ENCODE measurements around the gene FGF21.

The FGF21 gene

DNA sequence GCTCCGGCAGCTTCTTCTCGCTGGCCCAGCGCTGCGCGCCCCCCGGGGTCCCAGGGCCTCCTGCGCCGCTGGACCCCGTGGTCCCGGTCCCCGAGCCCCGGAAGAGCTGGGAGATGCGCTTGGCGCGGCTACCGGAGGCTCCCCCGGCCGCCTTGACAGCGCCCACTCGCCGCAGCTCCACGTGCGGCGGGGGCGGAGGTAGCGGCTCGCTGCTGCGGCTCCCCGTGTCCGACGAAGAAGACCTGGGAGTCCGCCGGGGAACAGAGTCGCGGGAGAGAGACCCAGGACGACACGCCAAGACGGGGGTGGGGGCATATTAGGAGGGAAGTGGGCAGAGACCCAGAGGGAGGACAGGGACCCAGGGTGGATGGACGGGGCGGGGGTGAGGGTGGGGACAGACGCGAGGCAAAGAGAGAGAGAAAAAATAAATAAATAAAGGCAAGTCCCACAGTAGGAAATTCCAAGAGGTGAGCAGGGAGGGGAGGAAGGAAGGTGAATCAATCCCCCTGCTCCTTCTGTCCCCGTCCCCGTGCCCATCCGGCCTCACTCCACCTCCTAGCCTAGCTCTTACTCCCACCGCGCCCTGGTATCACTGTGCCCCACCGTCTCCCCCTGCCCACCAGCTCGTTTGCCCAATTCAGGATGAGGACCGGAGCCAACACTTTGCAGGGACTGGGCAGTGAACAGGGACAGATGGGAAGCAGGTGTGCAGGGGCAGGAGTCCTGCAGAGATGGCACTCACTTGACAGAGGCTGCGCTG, 15.7 kb upstream of the FGF21 start:
- Histone ChIP-seq H3K9me3 (ENCODE audit: insufficient read depth, low read length) (no peaks in the 10 kb centered on the region), H3K9ac (ENCODE audit: low read length) (no peak overlapping the region), H3K4me1 (ENCODE audit: low read length) (no peaks in the 10 kb centered on the region), H3K79me2 (ENCODE audit: low read length) (no peaks in the 10 kb centered on the region), H3K4me3 (ENCODE audit: low read length) (no peak overlapping the region), H3K27me3 (ENCODE audit: low read depth, low read length) (no peaks in the 10 kb centered on the region), H3K36me3 (replicated peaks; ENCODE audit: low read depth, low read length) (no peaks in the 10 kb centered on the region), H3K27ac (ENCODE audit: low read length) (no peak overlapping the region), H2AFZ (ENCODE audit: low read depth, low read length) (no peak overlapping the region), H3K4me2 (ENCODE audit: low read length) (no peak overlapping the region), H4K20me1 (ENCODE audit: insufficient read depth, low read length) (no peaks in the 10 kb centered on the region)
- TF ChIP-seq EZH2phosphoT487 (IDR thresholded peaks at IDR 0.05; ENCODE audit: low read depth) (no peak), CTCF (IDR thresholded peaks at IDR 0.05; ENCODE audit: low read depth, low read length) (no peak)

DNA sequence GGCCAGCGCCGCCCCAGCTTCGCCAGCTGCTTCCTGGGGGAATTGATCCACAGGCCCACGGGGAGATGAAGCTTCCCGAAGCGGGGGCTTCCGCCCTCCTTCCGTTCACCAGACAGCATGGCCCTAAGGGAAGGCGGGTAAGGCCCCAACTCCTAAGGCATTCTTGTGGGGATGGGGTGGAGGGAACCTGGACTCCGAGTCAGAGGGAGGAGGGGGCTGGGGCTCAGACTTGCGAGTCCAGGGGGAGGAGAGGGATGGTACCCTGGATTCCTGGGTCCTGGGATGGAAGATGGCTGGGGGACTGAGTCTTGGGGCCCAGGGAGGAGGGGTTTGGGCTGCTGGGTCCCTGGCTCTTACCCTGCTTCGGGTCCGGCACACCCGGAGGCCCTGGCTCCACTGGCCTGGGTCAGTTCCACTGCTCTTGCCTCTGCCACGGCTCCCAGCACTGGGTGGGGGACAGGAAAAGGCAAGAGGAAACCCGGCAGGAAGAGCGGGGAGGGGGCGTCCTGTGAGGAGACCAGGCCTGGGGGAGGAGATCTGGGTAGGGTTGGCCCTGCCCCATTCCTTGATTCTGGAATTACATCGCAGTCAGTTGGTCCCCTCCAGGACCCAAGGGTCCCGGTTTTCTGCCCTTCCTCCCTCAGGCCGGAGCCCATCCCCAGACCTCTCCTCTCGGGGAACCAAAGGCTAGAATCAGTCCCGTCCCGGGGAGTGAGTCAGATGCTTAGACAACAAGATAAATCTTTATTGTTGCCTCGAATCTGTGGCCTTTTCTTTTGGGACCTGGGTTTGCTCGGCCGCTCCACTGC, 15.0 kb upstream of the FGF21 start, which contains the start of gene RASIP1:
Gene RASIP1, minus strand, starts transcription at position 447 of the 809 bp plus-strand sequence. Its CDS starts 328 bp downstream, at position 119.
- H3K36me3 ChIP-seq (replicated peaks; ENCODE audit: low read depth, low read length) = no peaks in the 10 kb centered on the region
- H3K4me1 ChIP-seq (ENCODE audit: low read length) = no peaks in the 10 kb centered on the region
- no peak within 1 kb of the TSS for H3K9ac ChIP-seq (ENCODE audit: low read length)
- H3K9me3 ChIP-seq (ENCODE audit: insufficient read depth, low read length) = no peaks in the 10 kb centered on the region
- H3K27ac ChIP-seq (ENCODE audit: low read length) = no peak within 1 kb of the TSS
- H2AFZ ChIP-seq (ENCODE audit: low read depth, low read length) = no peak within 1 kb of the TSS
- H3K4me3 ChIP-seq (ENCODE audit: low read length) = no peak within 1 kb of the TSS
- H4K20me1 ChIP-seq (ENCODE audit: insufficient read depth, low read length) = no peaks in the 10 kb centered on the region
- no peaks in the 10 kb centered on the region for H3K79me2 ChIP-seq (ENCODE audit: low read length)
- no peaks in the 10 kb centered on the region for H3K27me3 ChIP-seq (ENCODE audit: low read depth, low read length)
- TF ChIP-seq CTCF (IDR thresholded peaks at IDR 0.05; ENCODE audit: low read depth, low read length) = no peak
- no peak for TF ChIP-seq EZH2phosphoT487 (IDR thresholded peaks at IDR 0.05; ENCODE audit: low read depth)
- no peak within 1 kb of the TSS for H3K4me2 ChIP-seq (ENCODE audit: low read length)

DNA sequence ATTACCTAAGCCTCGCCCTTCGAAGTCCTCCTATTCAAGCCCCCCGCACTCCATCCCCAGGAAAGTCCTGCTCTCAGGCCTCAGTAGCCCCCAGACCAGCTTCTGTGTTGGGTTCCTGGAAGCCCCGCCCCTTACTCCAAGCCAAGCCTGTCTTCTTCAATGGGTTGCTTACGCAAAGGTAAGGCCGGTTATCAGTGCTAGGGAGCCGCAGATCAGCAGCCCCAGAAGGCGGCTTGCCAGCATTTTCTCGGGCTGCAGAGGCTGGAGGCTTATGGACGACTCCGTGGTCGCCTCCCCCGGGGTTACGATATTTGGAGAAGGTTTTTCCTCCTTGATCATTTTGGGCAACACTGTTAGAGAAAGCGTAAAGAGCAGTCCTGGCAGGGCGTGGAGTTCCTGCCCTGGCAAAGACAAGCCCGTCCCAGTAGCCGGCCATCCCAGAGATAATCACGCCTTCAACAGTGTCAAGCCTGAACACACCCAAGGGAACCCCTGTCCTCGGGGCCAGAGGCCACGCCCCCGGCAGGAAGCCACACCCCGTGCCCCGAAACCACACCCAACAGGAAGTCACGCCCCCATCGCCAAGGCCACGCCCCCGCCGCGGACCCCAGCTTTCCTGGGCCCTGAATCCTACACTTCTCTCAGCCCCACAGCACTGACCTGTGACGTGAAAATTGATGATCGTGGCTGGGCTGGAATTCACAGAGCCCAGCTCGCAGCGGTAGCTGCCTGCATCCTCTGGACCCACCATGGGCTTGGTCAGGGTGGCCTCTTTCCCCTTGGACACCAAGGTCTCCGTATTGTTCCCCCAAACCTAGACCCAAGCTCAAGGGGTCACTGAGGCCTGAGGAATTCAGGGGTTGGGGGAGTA, 14.0 kb upstream of the FGF21 start:
- Histone ChIP-seq H3K27ac (ENCODE audit: low read length) (no peak overlapping the region), H2AFZ (ENCODE audit: low read depth, low read length) (no peak overlapping the region; the same call in 1 of the 2 replicates), H3K4me1 (ENCODE audit: low read length) (no peaks in the 10 kb centered on the region), H4K20me1 (ENCODE audit: insufficient read depth, low read length) (no peaks in the 10 kb centered on the region), H3K4me3 (ENCODE audit: low read length) (no peak overlapping the region), H3K4me2 (ENCODE audit: low read length) (no peak overlapping the region), H3K9me3 (ENCODE audit: insufficient read depth, low read length) (no peaks in the 10 kb centered on the region), H3K9ac (ENCODE audit: low read length) (no peak overlapping the region), H3K79me2 (ENCODE audit: low read length) (no peaks in the 10 kb centered on the region), H3K36me3 (replicated peaks; ENCODE audit: low read depth, low read length) (no peaks in the 10 kb centered on the region), H3K27me3 (ENCODE audit: low read depth, low read length) (no peaks in the 10 kb centered on the region)
- TF ChIP-seq EZH2phosphoT487 (IDR thresholded peaks at IDR 0.05; ENCODE audit: low read depth) = no peak
- no peak for TF ChIP-seq CTCF (IDR thresholded peaks at IDR 0.05; ENCODE audit: low read depth, low read length)
